ENCODE measurements around the gene ERMP1. TPM values are rescaled to one million over a fixed set of nuclear protein-coding genes. Genes with fewer than 3 reads are reported as not detected.

The ERMP1 gene
- total and polyA plus RNA-seq, 2 donors (not counting 1 experiment from before 2014, with no cell fraction given), result 4.9 to 10.6 TPM

DNA sequence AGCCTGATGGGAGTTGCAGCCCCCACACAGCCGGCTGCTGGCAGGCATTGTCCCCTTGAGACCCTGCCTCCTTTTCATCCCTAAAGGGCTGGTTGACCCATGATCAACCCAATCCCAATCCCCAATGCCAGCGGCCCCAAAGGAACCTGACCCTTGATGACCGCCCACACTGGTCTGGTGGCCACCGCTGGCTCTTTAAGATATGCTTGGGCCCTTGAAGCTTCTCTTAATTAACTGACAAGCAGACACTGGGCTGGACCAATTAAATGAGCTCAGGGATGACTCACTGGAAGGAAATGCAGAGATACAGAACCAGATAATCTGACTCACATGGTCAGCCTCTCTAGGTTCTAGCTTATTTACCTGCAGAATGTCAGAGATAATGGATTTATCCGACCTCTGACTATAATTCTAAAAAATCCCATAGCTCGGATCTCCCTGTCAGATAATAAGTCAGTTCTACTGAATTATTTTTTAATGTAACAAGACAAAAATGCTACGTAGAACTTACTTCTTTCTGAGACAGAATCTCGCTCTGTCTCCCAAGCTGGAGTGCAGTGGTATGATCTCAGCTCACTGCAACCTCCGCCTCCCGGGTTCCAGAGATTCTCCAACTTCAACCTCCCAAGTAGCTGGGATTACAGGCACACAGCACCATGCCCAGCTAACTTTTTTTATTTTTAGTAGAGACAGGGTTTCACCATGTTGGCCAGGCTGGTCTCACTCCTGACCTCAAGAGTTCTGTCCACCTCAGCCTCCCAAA is 46.7 kb upstream of the ERMP1 start:
- H4K20me1 ChIP-seq (ENCODE audit: control insufficient read depth, insufficient read depth, low read length, poor library complexity, severe bottlenecking), result no peaks in the 10 kb centered on the region
- Mint-ChIP-seq H3K9me3 (ENCODE audit: insufficient read depth) (no peaks in the 10 kb centered on the region), H3K4me1 (peaks cover 7% of the 10 kb centered on the region), H3K27me3 (no peaks in the 10 kb centered on the region), H3K4me3 (no peak overlapping the region), H3K27ac (no peak overlapping the region)
- CTCF ChIA-PET, result interaction anchor here (1.0 to 1.2 kb wide), 2 partner anchors 48 to 175 kb away, joined by 3 to 6 read pairs; no protein-coding TSS in a partner anchor
- WGBS (ENCODE audit: insufficient coverage), result 100% methylated on average over 7 of the region's 10 CpGs
- POLR2A ChIA-PET, result no interaction called here
- no peak overlapping the region for H3K4me2 ChIP-seq (replicated peaks; ENCODE audit: low read depth, low read length, poor library complexity, severe bottlenecking)
- H2AFZ ChIP-seq (ENCODE audit: insufficient read depth, low read depth, low read length, poor library complexity, severe bottlenecking), result no peak overlapping the region
- H3K27me3 ChIP-seq (replicated peaks in 1 of 4; ENCODE audit: control extremely low read depth in 1 of 4, control insufficient read depth in 3 of 4, insufficient read depth in 4 of 4, low read length in 3 of 4), result no peaks in the 10 kb centered on the region
- no peak overlapping the region for H3K27ac ChIP-seq (ENCODE audit: low read length in 2 of 2)
- intact Hi-C loops (cut with micrococcal nuclease), result no loop called here
- TF ChIP-seq, protein P1, sequence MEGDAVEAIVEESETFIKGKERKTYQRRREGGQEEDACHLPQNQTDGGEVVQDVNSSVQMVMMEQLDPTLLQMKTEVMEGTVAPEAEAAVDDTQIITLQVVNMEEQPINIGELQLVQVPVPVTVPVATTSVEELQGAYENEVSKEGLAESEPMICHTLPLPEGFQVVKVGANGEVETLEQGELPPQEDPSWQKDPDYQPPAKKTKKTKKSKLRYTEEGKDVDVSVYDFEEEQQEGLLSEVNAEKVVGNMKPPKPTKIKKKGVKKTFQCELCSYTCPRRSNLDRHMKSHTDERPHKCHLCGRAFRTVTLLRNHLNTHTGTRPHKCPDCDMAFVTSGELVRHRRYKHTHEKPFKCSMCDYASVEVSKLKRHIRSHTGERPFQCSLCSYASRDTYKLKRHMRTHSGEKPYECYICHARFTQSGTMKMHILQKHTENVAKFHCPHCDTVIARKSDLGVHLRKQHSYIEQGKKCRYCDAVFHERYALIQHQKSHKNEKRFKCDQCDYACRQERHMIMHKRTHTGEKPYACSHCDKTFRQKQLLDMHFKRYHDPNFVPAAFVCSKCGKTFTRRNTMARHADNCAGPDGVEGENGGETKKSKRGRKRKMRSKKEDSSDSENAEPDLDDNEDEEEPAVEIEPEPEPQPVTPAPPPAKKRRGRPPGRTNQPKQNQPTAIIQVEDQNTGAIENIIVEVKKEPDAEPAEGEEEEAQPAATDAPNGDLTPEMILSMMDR (IDR thresholded peaks at IDR 0.05), result no peak
- TF ChIP-seq EZH2 (IDR thresholded peaks at IDR 0.05; ENCODE audit: borderline replicate concordance, insufficient read depth, low read depth, low read length, poor library complexity, severe bottlenecking), result no peak
- no peaks in the 10 kb centered on the region for H3K79me2 ChIP-seq (ENCODE audit: control insufficient read depth, insufficient read depth, low read length)
- H3K4me3 ChIP-seq (ENCODE audit: control extremely low read depth in 1 of 5, extremely low read depth in 1 of 5, insufficient read depth in 1 of 5, low read depth in 2 of 5, low read length in 4 of 5), result no peak overlapping the region
- peaks cover 0 to 3% of the 10 kb centered on the region in 2 experiments for H3K36me3 ChIP-seq (replicated peaks in 1 of 2; ENCODE audit: control extremely low read depth in 1 of 2, control insufficient read depth in 1 of 2, extremely low read depth in 1 of 2, insufficient read depth in 2 of 2, low read length in 1 of 2)
- no peak for DNase-seq
- no peak overlapping the region for H3K9ac ChIP-seq (ENCODE audit: low read length)
- ATAC-seq (ENCODE audit: low read depth), result no peak
- H3K9me3 ChIP-seq (ENCODE audit: control extremely low read depth in 1 of 3, control insufficient read depth in 2 of 3, insufficient read depth in 1 of 3, low read length in 2 of 3), result peaks cover 0 to 3% (median 0%) of the 10 kb centered on the region in 3 donors
- peaks cover 0 to 7% of the 10 kb centered on the region in 2 donors for H3K4me1 ChIP-seq (ENCODE audit: control insufficient read depth in 2 of 2, insufficient read depth in 2 of 2, low read length in 2 of 2)

DNA sequence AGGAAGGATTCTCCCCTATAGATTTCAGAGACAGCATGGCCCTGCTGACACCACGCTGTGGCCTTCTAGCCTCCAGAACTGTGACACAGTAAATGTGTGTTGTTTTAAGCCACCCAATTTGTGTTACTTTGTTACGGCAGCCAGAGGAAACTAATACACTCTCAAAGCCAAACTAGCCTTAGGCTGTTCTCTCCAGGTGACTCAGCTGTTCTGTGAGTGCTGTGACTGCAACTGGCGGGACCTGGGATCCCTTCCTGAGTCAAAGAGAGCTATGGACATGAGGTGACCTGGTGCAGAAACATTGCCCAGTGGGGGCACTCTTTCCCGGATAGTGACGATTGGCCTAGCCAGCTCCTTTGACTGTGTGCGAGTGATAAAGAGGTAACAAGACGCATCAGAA is 43.8 kb upstream of the ERMP1 start:
- Histone ChIP-seq H3K4me1 (ENCODE audit: control insufficient read depth in 2 of 2, insufficient read depth in 2 of 2, low read length in 2 of 2) (peaks cover 0 to 7% of the 10 kb centered on the region in 2 donors), H3K79me2 (ENCODE audit: control insufficient read depth, insufficient read depth, low read length) (no peaks in the 10 kb centered on the region), H2AFZ (ENCODE audit: insufficient read depth, low read depth, low read length, poor library complexity, severe bottlenecking) (no peak overlapping the region), H3K27me3 (replicated peaks in 1 of 4; ENCODE audit: control extremely low read depth in 1 of 4, control insufficient read depth in 3 of 4, insufficient read depth in 4 of 4, low read length in 3 of 4) (no peaks in the 10 kb centered on the region), H3K9ac (ENCODE audit: low read length) (no peak overlapping the region), H4K20me1 (ENCODE audit: control insufficient read depth, insufficient read depth, low read length, poor library complexity, severe bottlenecking) (no peaks in the 10 kb centered on the region), H3K27ac (ENCODE audit: low read length in 2 of 2) (no peak overlapping the region), H3K36me3 (replicated peaks in 1 of 2; ENCODE audit: control extremely low read depth in 1 of 2, control insufficient read depth in 1 of 2, extremely low read depth in 1 of 2, insufficient read depth in 2 of 2, low read length in 1 of 2) (peaks cover 0 to 3% of the 10 kb centered on the region in 2 experiments), H3K4me3 (ENCODE audit: control extremely low read depth in 1 of 5, extremely low read depth in 1 of 5, insufficient read depth in 1 of 5, low read depth in 2 of 5, low read length in 4 of 5) (no peak overlapping the region), H3K9me3 (ENCODE audit: control extremely low read depth in 1 of 3, control insufficient read depth in 2 of 3, insufficient read depth in 1 of 3, low read length in 2 of 3) (peaks cover 0 to 3% (median 0%) of the 10 kb centered on the region in 3 donors), H3K4me2 (replicated peaks; ENCODE audit: low read depth, low read length, poor library complexity, severe bottlenecking) (no peak overlapping the region)
- TF ChIP-seq, protein P1 (IDR thresholded peaks at IDR 0.05), result no peak
- TF ChIP-seq EZH2 (IDR thresholded peaks at IDR 0.05; ENCODE audit: borderline replicate concordance, insufficient read depth, low read depth, low read length, poor library complexity, severe bottlenecking), result no peak
- Mint-ChIP-seq H3K27ac (no peak overlapping the region), H3K4me3 (no peak overlapping the region), H3K9me3 (ENCODE audit: insufficient read depth) (no peaks in the 10 kb centered on the region), H3K27me3 (no peaks in the 10 kb centered on the region), H3K4me1 (peaks cover 7% of the 10 kb centered on the region)
- no peak for DNase-seq
- no peak for ATAC-seq (ENCODE audit: low read depth)
- ChIA-PET CTCF (interaction anchor here (1.1 kb wide), 1 partner anchor 10 kb away, joined by 6 read pairs; no protein-coding TSS in a partner anchor), POLR2A (no interaction called here)
- intact Hi-C loops (cut with micrococcal nuclease), result no loop called here
- WGBS (ENCODE audit: insufficient coverage), result 97% methylated on average over 5 of the region's 7 CpGs
